Stomach (tissue), 9 donors: ENCODE measurements around the gene MPP4. TPM values are rescaled to one million over a fixed set of nuclear protein-coding genes. Genes with fewer than 3 reads are reported as not detected.
"Not testable (repeated sequence)": the region's sequence is repeated elsewhere in the genome, so short reads cannot be mapped to it uniquely, and the experiment has no call there.

Experiments used
- DNase-seq, 2 donors: peaks; one replicate each; pipeline versions ENCODE4 v3.0.0 to v3.0.0-alpha.2; 2013 to 2019
- H3K27ac ChIP-seq, 5 donors: fragments of 200-600 bp in 4 of 5; sonication (generic) in 4 of 5; one replicate each; pipeline ENCODE4 v1.5.1; 2013 to 2019; ENCODE audit warnings: mild to moderate bottlenecking in 1 of 5, moderate library complexity in 1 of 5
- H3K27me3 ChIP-seq, 3 donors: fragments of 200-600 bp; sonication (generic); one replicate each; pipeline ENCODE4 v1.5.1; 2017 to 2019; ENCODE audit warnings: mixed run types in 1 of 3
- H3K36me3 ChIP-seq, 4 donors: fragments of 200-600 bp; sonication (generic); 1 replicate in 3 of 4; 2 replicates in 1 of 4; pipeline ENCODE4 v1.5.1; 2016 to 2019
- H3K4me1 ChIP-seq, 4 donors: fragments of 200-600 bp; sonication (generic); one replicate each; pipeline ENCODE4 v1.5.1; 2016 to 2019
- H3K4me3 ChIP-seq, 4 donors: fragments of 200-600 bp; sonication (generic) in 3 of 4; one replicate each; pipeline ENCODE4 v1.5.1; 2016 to 2019; ENCODE audit warnings: mild to moderate bottlenecking in 1 of 4
- H3K9me3 ChIP-seq, 4 donors: fragments of 200-600 bp; sonication (generic); one replicate each; pipeline ENCODE4 v1.5.1; 2016 to 2019
- CTCF ChIP-seq, 7 experiments: fragments of 450-650 bp in 4 of 7; fragments of 200-600 bp in 3 of 7; sonication (generic) in 3 of 7; IDR thresholded peaks; one replicate each; pipeline ENCODE4 v1.5.1; 2016 to 2019; ENCODE audit warnings: antibody characterized with exemption in 7 of 7, control low read depth in 2 of 7, mild to moderate bottlenecking in 1 of 7
- EP300 ChIP-seq: sonication (generic); formaldehyde crosslinking; IDR thresholded peaks from one replicate; pipeline ENCODE4 v1.6.1; 2017; ENCODE audit warnings: antibody characterized with exemption
- POLR2A ChIP-seq, 4 donors: fragments of 450-650 bp; IDR thresholded peaks; one replicate each; pipeline ENCODE4 v1.6.1; 2016; ENCODE audit warnings: antibody characterized with exemption in 4 of 4, control low read depth in 2 of 4, mild to moderate bottlenecking in 1 of 4, moderate library complexity in 1 of 4
- POLR2AphosphoS5 ChIP-seq, 3 donors: sonication (generic); formaldehyde crosslinking; IDR thresholded peaks; one replicate each; pipeline ENCODE4 v1.6.1; 2016; ENCODE audit warnings: antibody characterized with exemption in 3 of 3
- WGBS, 5 donors: extraction: QIAGEN DNeasy Blood & Tissue Kit in 3 of 5; methylation state at CpG; one replicate each; pipeline versions ENCODE4 v1.1.5 to v1.1.7; 2013 to 2018; 5-methylcytosine and 5-hydroxymethylcytosine counted together
- intact Hi-C: fragments of 100-400 bp; cut with DNase I; formaldehyde crosslinking; loops from one replicate; pipeline ENCODE4 v1.15.1; 2023; ENCODE audit warnings: low total_unique reads
- polyA plus RNA-seq, 3 donors: library from polyadenylated mRNA; stranded (reverse); fragments of 200-250 nt; gene quantifications; one replicate each; pipeline ENCODE4 v1.2.3, GENCODE V29; 2013
- total RNA-seq, 5 donors: library from RNA; depleted of rRNA; stranded (reverse); fragments of >200 nt; gene quantifications; one replicate each; pipeline versions ENCODE4 v1.1.0 to v1.2.3, GENCODE V29; 2014 to 2016
- donor health status: healthy with polysubstance abuse.
- donor health status: Bipolar disorder and iron deficiency.
- donor health status: healthy.

Gene MPP4
- total and polyA plus RNA-seq, 8 donors, result 0.46 to 0.73 TPM; not detected in 6

- H3K9me3 ChIP-seq, result peaks cover 0 to 7% (median 0%) of the 10 kb centered on the region in 4 donors
- no peak for DNase-seq
- no peak overlapping the region for H3K4me3 ChIP-seq
- intact Hi-C loops, result no loop called here
- TF ChIP-seq EP300, result no peak
- TF ChIP-seq POLR2AphosphoS5 (IDR thresholded peaks at IDR 0.05), result no peak
- TF ChIP-seq CTCF (IDR thresholded peaks at IDR 0.05), result no peak
- no peak for TF ChIP-seq POLR2A (IDR thresholded peaks at IDR 0.05)
- no peak overlapping the region for H3K27ac ChIP-seq
- no peaks in the 10 kb centered on the region for H3K4me1 ChIP-seq
- no peaks in the 10 kb centered on the region for H3K36me3 ChIP-seq
- 65 to 76% (median 70%) methylated on average over 3 of the region's 3 CpGs for WGBS, 5 donors
- H3K27me3 ChIP-seq, result no peaks in the 10 kb centered on the region
Observed at GRCh38 chr2:201674794-201675193, 23.6 kb downstream of the MPP4 start.

- 55 to 76% (median 65%) methylated on average over 3 of the region's 3 CpGs for WGBS, 5 donors
- intact Hi-C loops, result no loop called here
Observed at GRCh38 chr2:201674298-201674697, 24.1 kb downstream of the MPP4 start.

GRCh38 chr2:201673546-201673945, 24.9 kb downstream of the MPP4 start:
- Histone ChIP-seq H3K4me1 (no peaks in the 10 kb centered on the region), H3K27me3 (no peaks in the 10 kb centered on the region), H3K4me3 (no peak overlapping the region), H3K27ac (no peak overlapping the region), H3K36me3 (no peaks in the 10 kb centered on the region), H3K9me3 (peaks cover 0 to 7% (median 0%) of the 10 kb centered on the region in 4 donors)
- no peak for DNase-seq
- intact Hi-C loops, result no loop called here
- TF ChIP-seq POLR2A (IDR thresholded peaks at IDR 0.05), result no peak
- no peak for TF ChIP-seq CTCF (IDR thresholded peaks at IDR 0.05)
- TF ChIP-seq EP300, result no peak
- TF ChIP-seq POLR2AphosphoS5 (IDR thresholded peaks at IDR 0.05), result no peak
- WGBS, 5 donors, result 71 to 85% (median 76%) methylated on average over 2 of the region's 2 CpGs

More at GRCh38 chr2:201674298-201674697, 24.1 kb downstream of the MPP4 start:
- Histone ChIP-seq H3K27me3 (no peaks in the 10 kb centered on the region), H3K27ac (no peak overlapping the region), H3K9me3 (peaks cover 0 to 7% (median 0%) of the 10 kb centered on the region in 4 donors), H3K4me1 (no peaks in the 10 kb centered on the region), H3K4me3 (no peak overlapping the region), H3K36me3 (no peaks in the 10 kb centered on the region)
- no peak for DNase-seq
- no peak for TF ChIP-seq CTCF (IDR thresholded peaks at IDR 0.05)
- TF ChIP-seq POLR2A (IDR thresholded peaks at IDR 0.05), result no peak
- no peak for TF ChIP-seq POLR2AphosphoS5 (IDR thresholded peaks at IDR 0.05)
- TF ChIP-seq EP300, result no peak

- intact Hi-C loops, DNase-seq, H3K27ac ChIP-seq, H3K4me3 ChIP-seq, H3K4me1 ChIP-seq, H3K27me3 ChIP-seq, H3K9me3 ChIP-seq, H3K36me3 ChIP-seq: not testable (repeated sequence)
- WGBS, 5 donors, result 43 to 61% (median 56%) methylated on average over 4 of the region's 4 CpGs
Observed at GRCh38 chr2:201671205-201671604, 27.2 kb downstream of the MPP4 start.

GRCh38 chr2:201669865-201670264, 28.6 kb downstream of the MPP4 start:
- Histone ChIP-seq H3K27me3 (no peaks in the 10 kb centered on the region), H3K9me3 (peaks cover 0 to 7% (median 0%) of the 10 kb centered on the region in 4 donors), H3K4me3 (no peak overlapping the region), H3K36me3 (no peaks in the 10 kb centered on the region), H3K4me1 (no peaks in the 10 kb centered on the region), H3K27ac (no peak overlapping the region)
- intact Hi-C loops, result no loop called here
- TF ChIP-seq CTCF (IDR thresholded peaks at IDR 0.05), result no peak
- no peak for DNase-seq
- 88 to 99% (median 94%) methylated on average over 1 of the region's 1 CpG for WGBS, 5 donors
